H1 (cell line): ENCODE measurements around the gene DYSF. TPM values are rescaled to one million over a fixed set of nuclear protein-coding genes. Genes with fewer than 3 reads are reported as not detected.
A peak's percentile ranks its signal among the peaks of the same experiment; 100 is the strongest.

Source experiments
- CTCF ChIA-PET: fragments of 300-600 bp; sonication (Branson Sonifier 250); formaldehyde crosslinking; loops from one replicate; lab custom pipeline; 2021; ENCODE audit not compliant: partially characterized antibody; lab: Charles Lee
- POLR2A ChIA-PET: fragments of 300-600 bp; sonication (Branson Sonifier 250); formaldehyde crosslinking; loops from one replicate; lab custom pipeline; 2021; ENCODE audit warnings: inconsistent platforms; ENCODE audit not compliant: partially characterized antibody; lab: Charles Lee
- DNase-seq, 2 experiments: peaks; one replicate each; pipeline versions ENCODE4 v3.0.0 to v3.0.0-alpha.2; 2010 to 2022; ENCODE audit warnings: low spot score in 2 of 2, low read depth in 1 of 2, mixed read lengths in 1 of 2
- FAIRE-seq: peaks from 2 replicates; lab custom pipeline; 2011; peaks lifted over from hg19 to GRCh38; lab: Jason Lieb, UNC
- H2AFZ ChIP-seq: 2 replicates; pipeline ENCODE4 v1.8.1; 2012; ENCODE audit warnings: low read length, inconsistent platforms
- H2AK5ac ChIP-seq: 2 replicates; pipeline ENCODE4 v1.6.1; 2013; ENCODE audit warnings: low read depth, low read length
- H2BK120ac ChIP-seq: replicated peaks from 2 replicates; pipeline ENCODE3; 2013; ENCODE audit warnings: low read depth, low read length, inconsistent platforms
- H2BK12ac ChIP-seq: 2 replicates; pipeline ENCODE4 v1.6.1; 2013; ENCODE audit warnings: low read depth, low read length
- H2BK15ac ChIP-seq: 2 replicates; pipeline ENCODE4 v1.6.1; 2013; ENCODE audit warnings: low read length
- H2BK20ac ChIP-seq: 2 replicates; pipeline ENCODE4 v1.6.1; 2013; ENCODE audit warnings: low read length
- H2BK5ac ChIP-seq: 2 replicates; pipeline ENCODE4 v1.6.1; 2013; ENCODE audit warnings: low read depth, low read length
- H3K14ac ChIP-seq: 2 replicates; pipeline ENCODE4 v1.6.1; 2013; ENCODE audit warnings: inconsistent platforms; ENCODE audit not compliant: insufficient read length
- H3K18ac ChIP-seq: 2 replicates; pipeline ENCODE4 v1.6.1; 2013; ENCODE audit warnings: low read length; ENCODE audit errors: extremely low read depth
- H3K23ac ChIP-seq: 2 replicates; pipeline ENCODE4 v1.6.1; 2013; ENCODE audit warnings: inconsistent platforms; ENCODE audit not compliant: insufficient read length
- H3K23me2 ChIP-seq: 2 replicates; pipeline ENCODE4 v1.6.1; 2013; ENCODE audit warnings: low read depth, low read length
- H3K27ac ChIP-seq: 2 replicates; pipeline ENCODE4 v1.6.1; 2011; ENCODE audit warnings: low read depth, low read length, inconsistent platforms
- H3K27me3 ChIP-seq, 4 experiments: replicated peaks in 1 of 4; 1 replicate in 1 of 4; 2 replicates in 3 of 4; pipeline versions ENCODE4 v1.6.1 to v1.8.1; 2011 to 2013; ENCODE audit warnings: low read length in 3 of 4, mild to moderate bottlenecking in 3 of 4, inconsistent platforms in 2 of 4, mixed read lengths in 2 of 4, moderate library complexity in 1 of 4; ENCODE audit not compliant: control insufficient read depth in 3 of 4, insufficient read depth in 3 of 4; ENCODE audit errors: extremely low read depth in 1 of 4
- H3K36me3 ChIP-seq, 4 experiments: 2 replicates each; pipeline versions ENCODE4 v1.6.1 to v1.8.1; 2011 to 2013; ENCODE audit warnings: mild to moderate bottlenecking in 4 of 4, low read length in 3 of 4, moderate library complexity in 2 of 4, control low read depth in 1 of 4, inconsistent platforms in 1 of 4; ENCODE audit not compliant: insufficient read depth in 4 of 4, control insufficient read depth in 2 of 4
- H3K4ac ChIP-seq: replicated peaks from 2 replicates; pipeline ENCODE3; 2013; ENCODE audit warnings: low read length, low read depth, mixed read lengths, inconsistent platforms; ENCODE audit not compliant: insufficient read length
- H3K4me1 ChIP-seq, 4 experiments: replicated peaks in 1 of 4; 1 replicate in 1 of 4; 2 replicates in 3 of 4; pipeline versions ENCODE4 v1.6.1 to v1.8.1; 2011 to 2013; ENCODE audit warnings: low read length in 3 of 4, inconsistent platforms in 2 of 4, mixed read lengths in 1 of 4; ENCODE audit not compliant: insufficient read depth in 4 of 4, control insufficient read depth in 3 of 4
- H3K4me2 ChIP-seq, 2 experiments: 2 replicates each; pipeline versions ENCODE4 v1.6.1 to v1.8.1; 2011 to 2013; ENCODE audit warnings: low read depth in 2 of 2, low read length in 2 of 2, control low read depth in 1 of 2, inconsistent platforms in 1 of 2, mild to moderate bottlenecking in 1 of 2; ENCODE audit not compliant: insufficient read depth in 1 of 2
- H3K4me3 ChIP-seq, 4 experiments: fragments of 200-600, 300-600 bp in 1 of 4; sonication (generic), shearing (Covaris generic), sonication (Bioruptor Twin) in 1 of 4; 2 replicates each; pipeline versions ENCODE4 v1.5.1 to v1.8.1; 2011 to 2016; ENCODE audit warnings: low read length in 4 of 4, low read depth in 3 of 4, control low read depth in 2 of 4, inconsistent platforms in 2 of 4, mild to moderate bottlenecking in 2 of 4, mixed read lengths in 1 of 4, moderate library complexity in 1 of 4; ENCODE audit not compliant: insufficient read depth in 2 of 4; ENCODE audit errors: extremely low read depth in 1 of 4
- H3K56ac ChIP-seq: replicated peaks from 2 replicates; pipeline ENCODE3; 2013; ENCODE audit warnings: low read depth, mild to moderate bottlenecking, mixed read lengths, low read length, inconsistent platforms; ENCODE audit not compliant: insufficient read length
- H3K79me1 ChIP-seq: 2 replicates; pipeline ENCODE4 v1.6.1; 2013; ENCODE audit warnings: low read depth, low read length, control low read depth
- H3K79me2 ChIP-seq, 2 experiments: 2 replicates each; pipeline versions ENCODE4 v1.6.1 to v1.8.1; 2012 to 2013; ENCODE audit warnings: low read length in 2 of 2, mild to moderate bottlenecking in 2 of 2, inconsistent platforms in 1 of 2; ENCODE audit not compliant: insufficient read depth in 2 of 2, control insufficient read depth in 1 of 2
- H3K9ac ChIP-seq, 4 experiments: replicated peaks in 1 of 4; 1 replicate in 1 of 4; 2 replicates in 3 of 4; pipeline versions ENCODE4 v1.6.1 to v1.8.1; 2011 to 2013; ENCODE audit warnings: low read depth in 3 of 4, low read length in 3 of 4, control low read depth in 2 of 4, mild to moderate bottlenecking in 2 of 4, moderate library complexity in 2 of 4, inconsistent platforms in 1 of 4; ENCODE audit errors: extremely low read depth in 1 of 4
- H3K9me3 ChIP-seq, 2 experiments: 2 replicates each; pipeline versions ENCODE4 v1.6.1 to v1.8.1; 2012 to 2013; ENCODE audit warnings: mild to moderate bottlenecking in 2 of 2, moderate library complexity in 2 of 2, control low read depth in 1 of 2, inconsistent platforms in 1 of 2, low read depth in 1 of 2, low read length in 1 of 2, mixed read lengths in 1 of 2; ENCODE audit not compliant: insufficient read depth in 2 of 2
- H4K20me1 ChIP-seq, 2 experiments: replicated peaks in 1 of 2; 2 replicates each; pipeline versions ENCODE3 to v1.8.1; 2011 to 2013; ENCODE audit warnings: inconsistent platforms in 2 of 2, low read length in 2 of 2, mild to moderate bottlenecking in 1 of 2; ENCODE audit not compliant: insufficient read depth in 2 of 2, control insufficient read depth in 1 of 2
- H4K5ac ChIP-seq: 2 replicates; pipeline ENCODE4 v1.6.1; 2013; ENCODE audit warnings: low read length, low read depth, mixed read lengths, inconsistent platforms; ENCODE audit not compliant: insufficient read length
- H4K8ac ChIP-seq: 2 replicates; pipeline ENCODE4 v1.8.0; 2013; ENCODE audit warnings: mild to moderate bottlenecking, moderate library complexity, low read length, inconsistent platforms; ENCODE audit not compliant: insufficient read depth; ENCODE audit errors: extremely low read depth
- H4K91ac ChIP-seq: replicated peaks from 2 replicates; pipeline ENCODE3; 2013; ENCODE audit warnings: low read length, mixed read lengths, inconsistent platforms; ENCODE audit not compliant: insufficient read length
- CTCF ChIP-seq, 3 experiments: IDR thresholded peaks; 1 replicate in 2 of 3; 2 replicates in 1 of 3; pipeline versions ENCODE4 v1.5.1 to v1.6.1; 2011; ENCODE audit warnings: low read length in 3 of 3, mild to moderate bottlenecking in 3 of 3, inconsistent platforms in 2 of 3, low read depth in 1 of 3, moderate library complexity in 1 of 3; ENCODE audit not compliant: insufficient read depth in 1 of 3; ENCODE audit errors: control extremely low read depth in 1 of 3
- HDAC6 ChIP-seq: IDR thresholded peaks from one replicate; pipeline ENCODE4 v1.7.1; 2012; ENCODE audit warnings: low read depth, mild to moderate bottlenecking, inconsistent platforms, low read length, moderate library complexity
- MAX ChIP-seq: IDR thresholded peaks from 2 replicates; pipeline ENCODE4 v1.6.1; 2012; ENCODE audit warnings: inconsistent platforms
- RAD21 ChIP-seq, 2 experiments: IDR thresholded peaks in 1 of 2; conservative IDR thresholded peaks in 1 of 2; 2 replicates each; pipeline ENCODE4 v1.6.1; 2011; ENCODE audit warnings: low read depth in 2 of 2, low read length in 2 of 2, improper control_type of control experiment in 1 of 2, inconsistent platforms in 1 of 2, mild to moderate bottlenecking in 1 of 2, moderate library complexity in 1 of 2
- SP2 ChIP-seq: IDR thresholded peaks from 2 replicates; pipeline ENCODE4 v1.6.1; 2012; ENCODE audit warnings: mild to moderate bottlenecking, low read length, inconsistent platforms
- WGBS, 2 experiments: shearing (Covaris generic) in 1 of 2; methylation state at CpG; one replicate each; pipeline versions ENCODE4 v1.1.6 to v1.1.7; 2013 to 2015; ENCODE audit warnings: low lambda C conversion rate in 2 of 2, mixed read lengths in 2 of 2, inconsistent platforms in 1 of 2, low coverage in 1 of 2, missing lambda C conversion rate in 1 of 2; ENCODE audit not compliant: insufficient replicate concordance in 2 of 2, insufficient coverage in 1 of 2, insufficient read length in 1 of 2; ENCODE audit errors: extremely low coverage in 1 of 2, missing lambda C conversion rate in 1 of 2; 5-methylcytosine and 5-hydroxymethylcytosine counted together
- polyA plus RNA-seq, 7 experiments: library from polyadenylated mRNA; depleted of rRNA in 3 of 7; stranded (reverse) in 5 of 7; unstranded in 2 of 7; fragments of >200 nt in 5 of 7; fragments of 200-250 nt in 2 of 7; gene quantifications; 1 replicate in 5 of 7; 2 replicates in 1 of 7; 4 replicates in 1 of 7; pipeline versions ENCODE4 v1.2.1 to v1.2.3, GENCODE V29; 2011 to 2013; ENCODE audit warnings: missing spikeins in 2 of 7, mixed read lengths in 2 of 7
- total RNA-seq: library from RNA; stranded (reverse); fragmentation: NEBNext Ultra II Directional; extraction: Animal tissue kit (Norgen Biotek cat#: 25700); gene quantifications from 2 replicates; pipeline ENCODE4 v1.2.1, GENCODE V29; 2021

Gene DYSF
- total and polyA plus RNA-seq, 2 of the 8 experiments (the other 6 are each of a cell fraction or from before 2014, with no cell fraction given), result 5.8 to 7.1 TPM

- FAIRE-seq, result no peak
- Histone ChIP-seq H2BK120ac (no peak overlapping the region), H2AK5ac (no peak overlapping the region), H3K23me2 (peaks cover 2% of the 10 kb centered on the region; the same call in 1 of the 2 replicates), H4K5ac (no peak overlapping the region), H2BK12ac (no peak overlapping the region), H3K79me2 (no peaks in the 10 kb centered on the region), H2BK15ac (no peak overlapping the region), H2BK20ac (no peak overlapping the region), H3K23ac (no peak overlapping the region), H3K9me3 (no peaks in the 10 kb centered on the region), H4K91ac (no peak overlapping the region), H4K20me1 (no peaks in the 10 kb centered on the region), H3K4me2 (no peak overlapping the region), H2BK5ac (no peak overlapping the region), H3K18ac (no peak overlapping the region), H3K9ac (no peak overlapping the region), H3K56ac (no peak overlapping the region), H3K4ac (no peak overlapping the region), H3K27me3 (no peaks in the 10 kb centered on the region), H3K14ac (no peak overlapping the region), H3K4me1 (no peaks in the 10 kb centered on the region), H4K8ac (no peak overlapping the region), H3K36me3 (no peaks in the 10 kb centered on the region)
- WGBS, 2 experiments, result 89% methylated on average over 9 of the region's 9 CpGs; no CpG with 5 or more reads in 1 of the 2 experiments
- DNase-seq, result peak in 1 of 2 experiments; percentile 43
- CTCF ChIA-PET, result interaction anchor here (1.5 to 10.2 kb wide), 2 partner anchors 9 to 122 kb away, joined by 5 to 97 read pairs; no protein-coding TSS in a partner anchor
- TF ChIP-seq MAX (no peak), CTCF (IDR thresholded peaks at IDR 0.05; ENCODE audit: control extremely low read depth in 1 of 3, insufficient read depth in 1 of 3, low read depth in 1 of 3, low read length in 3 of 3) (peak in 1 of 3 experiments; percentile 0; a peak in 1 of 4 replicates), SP2 (no peak), RAD21 (IDR thresholded peaks at IDR 0.05 in 1 of 2, conservative IDR thresholded peaks at IDR 0.05 in 1 of 2; ENCODE audit: low read depth in 2 of 2, low read length in 2 of 2) (no peak; a peak in 1 of 4 replicates), HDAC6 (no peak)
- TF ChIP-seq, all 59 proteins: peak for 1
- POLR2A ChIA-PET, result no interaction called here
- Histone ChIP-seq H3K79me1 (no peaks in the 10 kb centered on the region), H2AFZ (no peak overlapping the region), H3K27ac (no peak overlapping the region), H3K4me3 (no peak overlapping the region)
These were observed 221.9 kb downstream of the DYSF start for GRCh38 chr2:71675296-71675695.
